ENCODE results near the gene MGAM2. TPM values are rescaled to one million over a fixed set of nuclear protein-coding genes. Genes with fewer than 3 reads are reported as not detected.

MGAM2 gene
- total and polyA plus RNA-seq, 2 donors (not counting 1 experiment from before 2014, with no cell fraction given) = not detected

- H3K9ac ChIP-seq (ENCODE audit: low read length) = no peak overlapping the region
- H3K4me3 Mint-ChIP-seq = no peak overlapping the region
- no peaks in the 10 kb centered on the region for H3K9me3 Mint-ChIP-seq (ENCODE audit: insufficient read depth)
- H3K4me2 ChIP-seq (replicated peaks; ENCODE audit: low read depth, low read length, poor library complexity, severe bottlenecking) = no peak overlapping the region
- no peak overlapping the region for H3K27ac Mint-ChIP-seq
- peaks cover 4% of the 10 kb centered on the region for H3K27me3 Mint-ChIP-seq
- no peak overlapping the region for H3K27ac ChIP-seq (ENCODE audit: low read length in 2 of 2)
- ChIA-PET POLR2A (no interaction called here), CTCF (no interaction called here)
- H3K4me1 ChIP-seq (ENCODE audit: control insufficient read depth in 2 of 2, insufficient read depth in 2 of 2, low read length in 2 of 2) = no peaks in the 10 kb centered on the region
- no CpG with 5 or more reads among the region's 3 CpGs for WGBS (ENCODE audit: insufficient coverage)
- H3K4me3 ChIP-seq (ENCODE audit: control extremely low read depth in 1 of 5, extremely low read depth in 1 of 5, insufficient read depth in 1 of 5, low read depth in 2 of 5, low read length in 4 of 5) = no peak overlapping the region
- H3K27me3 ChIP-seq (replicated peaks in 1 of 4; ENCODE audit: control extremely low read depth in 1 of 4, control insufficient read depth in 3 of 4, insufficient read depth in 4 of 4, low read length in 3 of 4) = no peaks in the 10 kb centered on the region
- no peak for TF ChIP-seq EZH2 (IDR thresholded peaks at IDR 0.05; ENCODE audit: borderline replicate concordance, insufficient read depth, low read depth, low read length, poor library complexity, severe bottlenecking)
- TF ChIP-seq CTCF (IDR thresholded peaks at IDR 0.05) = no peak
- no peaks in the 10 kb centered on the region for H4K20me1 ChIP-seq (ENCODE audit: control insufficient read depth, insufficient read depth, low read length, poor library complexity, severe bottlenecking)
- intact Hi-C loops (cut with micrococcal nuclease) = no loop called here
- ATAC-seq (ENCODE audit: low read depth) (no peak), DNase-seq (no peak)
- H3K36me3 ChIP-seq (replicated peaks in 1 of 2; ENCODE audit: control extremely low read depth in 1 of 2, control insufficient read depth in 1 of 2, extremely low read depth in 1 of 2, insufficient read depth in 2 of 2, low read length in 1 of 2) = no peaks in the 10 kb centered on the region
- H3K9me3 ChIP-seq (ENCODE audit: control extremely low read depth in 1 of 3, control insufficient read depth in 2 of 3, insufficient read depth in 1 of 3, low read length in 2 of 3) = no peaks in the 10 kb centered on the region
- H2AFZ ChIP-seq (ENCODE audit: insufficient read depth, low read depth, low read length, poor library complexity, severe bottlenecking) = no peak overlapping the region
- H3K79me2 ChIP-seq (ENCODE audit: control insufficient read depth, insufficient read depth, low read length) = no peaks in the 10 kb centered on the region
- H3K4me1 Mint-ChIP-seq = no peaks in the 10 kb centered on the region
These were observed 11.7 kb downstream of the MGAM2 start for GRCh38 chr7:142123184-142123583.

- ATAC-seq (ENCODE audit: low read depth) = no peak
- Histone ChIP-seq H3K27ac (ENCODE audit: low read length in 2 of 2) (no peak overlapping the region), H3K4me3 (ENCODE audit: control extremely low read depth in 1 of 5, extremely low read depth in 1 of 5, insufficient read depth in 1 of 5, low read depth in 2 of 5, low read length in 4 of 5) (no peak overlapping the region), H3K27me3 (replicated peaks in 1 of 4; ENCODE audit: control extremely low read depth in 1 of 4, control insufficient read depth in 3 of 4, insufficient read depth in 4 of 4, low read length in 3 of 4) (no peaks in the 10 kb centered on the region), H3K36me3 (replicated peaks in 1 of 2; ENCODE audit: control extremely low read depth in 1 of 2, control insufficient read depth in 1 of 2, extremely low read depth in 1 of 2, insufficient read depth in 2 of 2, low read length in 1 of 2) (no peaks in the 10 kb centered on the region), H3K4me1 (ENCODE audit: control insufficient read depth in 2 of 2, insufficient read depth in 2 of 2, low read length in 2 of 2) (no peaks in the 10 kb centered on the region), H3K79me2 (ENCODE audit: control insufficient read depth, insufficient read depth, low read length) (no peaks in the 10 kb centered on the region), H3K9ac (ENCODE audit: low read length) (no peak overlapping the region), H4K20me1 (ENCODE audit: control insufficient read depth, insufficient read depth, low read length, poor library complexity, severe bottlenecking) (no peaks in the 10 kb centered on the region), H3K9me3 (ENCODE audit: control extremely low read depth in 1 of 3, control insufficient read depth in 2 of 3, insufficient read depth in 1 of 3, low read length in 2 of 3) (no peaks in the 10 kb centered on the region), H3K4me2 (replicated peaks; ENCODE audit: low read depth, low read length, poor library complexity, severe bottlenecking) (no peak overlapping the region), H2AFZ (ENCODE audit: insufficient read depth, low read depth, low read length, poor library complexity, severe bottlenecking) (no peak overlapping the region)
- no CpG with 5 or more reads among the region's 1 CpG for WGBS (ENCODE audit: insufficient coverage)
- no peak for DNase-seq
- TF ChIP-seq CTCF (IDR thresholded peaks at IDR 0.05) (no peak), EZH2 (IDR thresholded peaks at IDR 0.05; ENCODE audit: borderline replicate concordance, insufficient read depth, low read depth, low read length, poor library complexity, severe bottlenecking) (no peak)
- CTCF ChIA-PET = no interaction called here
- POLR2A ChIA-PET = no interaction called here
- no peak overlapping the region for H3K4me3 Mint-ChIP-seq
- peaks cover 4% of the 10 kb centered on the region for H3K27me3 Mint-ChIP-seq
- H3K27ac Mint-ChIP-seq = no peak overlapping the region
- H3K9me3 Mint-ChIP-seq (ENCODE audit: insufficient read depth) = no peaks in the 10 kb centered on the region
- H3K4me1 Mint-ChIP-seq = no peaks in the 10 kb centered on the region
- intact Hi-C loops (cut with micrococcal nuclease) = no loop called here
These were observed 13.9 kb downstream of the MGAM2 start for GRCh38 chr7:142125256-142125955.
